Heart left ventricle (tissue), 13 donors: Measurements from ENCODE around the gene MORC1.

Experiments
- CTCF ChIP-seq, 12 donors: fragments of 200-600 bp; sonication (generic) in 4 of 12; IDR thresholded peaks; one replicate each; pipeline versions ENCODE4 v1.5.0 to v1.8.0; 2018 to 2022; ENCODE audit warnings: antibody characterized with exemption in 12 of 12, mild to moderate bottlenecking in 5 of 12
- POLR2A ChIP-seq, 2 donors: fragments of 450-650 bp; IDR thresholded peaks; one replicate each; pipeline ENCODE4 v1.6.1; 2017; ENCODE audit warnings: antibody characterized with exemption in 2 of 2, mild to moderate bottlenecking in 2 of 2, moderate library complexity in 2 of 2
- donor health status: ischemic (EF 13 %, LVEDD 7.1; RV severe dilation, severe dysfunction).
- donor health status: DM: no; HTN: yes; CAD: no.
- donor health status: DM: no; HTN: no; CAD: no.
- donor health status: ischemic (EF 25% LVEDD 6.9; RV normal size, moderate dysfunction).
- donor health status: ischemic (EF 25% LVEDD 5.7; RV mildly dilated, moderate dysfunction).
- donor health status: ischemic (EF 35%, LVEDD 5.7; RV mildly dilated, moderate dysfunction).
- donor health status: nonischemic (EF 11% LVEDD 7.7; RV severe dilation, severe dysfunction).
- donor health status: DM: yes; HTN: yes; CAD: no.
- donor health status: PGD.
- donor health status: ischemic (EF 29% LVEDD 5.4; RV normal size, mild dysfunction).
- donor health status: nonischemic (EF 23%, LVEDD 6.1; RV moderate dilation, normal function).

DNA sequence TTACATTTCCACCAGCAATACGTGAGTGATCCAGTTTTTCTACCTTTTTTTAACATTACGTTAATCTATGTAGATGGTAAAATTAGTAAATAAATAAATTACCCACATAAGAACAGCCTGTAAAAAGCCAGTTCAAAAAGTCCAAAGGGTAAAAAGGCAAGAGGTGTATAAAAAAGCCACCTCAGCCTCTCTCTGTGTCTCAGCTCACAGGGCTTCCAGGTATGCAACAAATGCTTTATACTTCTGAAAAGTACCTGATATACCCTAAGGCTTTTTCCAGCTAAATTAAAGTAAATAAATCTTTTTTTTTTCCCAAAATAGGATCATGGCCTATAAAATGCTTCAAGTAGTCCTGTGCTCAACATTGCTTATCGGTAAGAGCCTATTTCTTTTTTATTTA is 18.6 kb upstream of the MORC1 start, which contains the start of gene C3orf85:
- no peak for TF ChIP-seq CTCF (IDR thresholded peaks at IDR 0.05)
- TF ChIP-seq POLR2A (IDR thresholded peaks at IDR 0.05): no peak
